GM19035 (cell line): ENCODE data around the gene CRHR2.

ENCODE experiments used
- ATAC-seq: cut with Tn5 transposase; IDR thresholded peaks from one replicate; pipeline ENCODE4 v1.9.1; 2021; ENCODE audit not compliant: unreplicated experiment

The CRHR2 gene

DNA sequence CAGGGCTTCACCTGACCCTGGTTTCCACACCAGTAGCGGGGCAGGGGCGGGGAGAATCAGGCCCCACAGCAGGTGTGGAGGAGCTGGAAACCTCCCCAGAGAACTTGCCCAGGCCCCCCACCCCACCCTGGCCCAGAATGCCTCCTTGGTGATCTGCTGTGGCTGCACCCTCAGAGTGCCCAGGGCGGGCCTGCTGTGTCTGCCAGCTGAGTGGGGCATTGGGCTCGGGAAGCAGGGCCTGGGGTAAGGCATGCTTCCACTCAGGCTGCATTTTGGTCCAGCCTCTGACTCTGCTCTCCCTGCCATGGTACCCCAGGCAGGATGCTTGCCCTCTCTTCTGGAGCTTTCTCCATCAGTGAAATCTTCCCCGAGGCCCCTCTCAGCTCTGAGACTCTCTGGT, 1.1 kb upstream of the CRHR2 start:
- no peak for ATAC-seq

DNA sequence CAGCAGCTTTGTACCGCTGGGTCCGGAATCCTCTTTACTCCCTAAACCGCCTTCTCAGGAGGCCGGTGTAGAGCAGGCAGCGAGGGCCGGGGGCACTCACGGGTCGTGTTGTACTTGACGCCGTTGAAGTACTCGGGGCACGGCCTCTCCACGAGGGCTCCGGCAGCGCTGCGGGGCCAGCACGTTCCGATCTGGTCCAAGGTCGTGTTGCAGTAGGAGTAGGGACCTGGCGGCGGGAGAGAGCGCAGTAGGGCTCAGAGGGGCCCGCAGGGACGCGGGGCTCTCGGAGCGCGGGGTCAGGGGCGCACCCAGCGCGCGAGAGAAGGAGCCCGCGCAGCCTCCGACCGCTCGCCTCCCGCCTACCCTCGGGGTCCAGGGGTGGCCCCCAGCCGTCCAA, 443 bp downstream of the CRHR2 start:
- no peak for ATAC-seq

DNA sequence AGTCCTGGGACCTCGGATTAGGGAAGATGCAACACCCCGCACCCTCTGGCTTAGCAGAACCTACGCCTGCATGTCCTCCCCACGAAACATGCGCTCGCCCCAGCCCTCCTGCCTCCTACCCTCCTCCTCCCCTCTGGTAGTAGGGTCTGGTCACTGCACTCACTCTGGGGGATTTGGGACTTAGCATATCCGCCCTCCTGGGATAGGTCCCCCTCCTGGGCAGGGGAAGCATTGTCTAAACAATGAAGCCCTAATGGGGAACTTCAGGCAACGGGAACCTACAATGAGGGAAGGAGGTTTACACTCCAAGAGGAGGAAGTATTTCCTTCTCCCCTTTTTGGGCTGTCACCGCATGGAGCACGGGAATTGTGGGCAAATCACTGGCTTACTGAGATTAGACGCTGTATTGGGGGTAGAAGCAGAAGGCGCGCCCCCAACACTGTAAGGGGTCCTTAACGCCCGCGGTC, 892 bp downstream of the CRHR2 start:
- no peak for ATAC-seq

DNA sequence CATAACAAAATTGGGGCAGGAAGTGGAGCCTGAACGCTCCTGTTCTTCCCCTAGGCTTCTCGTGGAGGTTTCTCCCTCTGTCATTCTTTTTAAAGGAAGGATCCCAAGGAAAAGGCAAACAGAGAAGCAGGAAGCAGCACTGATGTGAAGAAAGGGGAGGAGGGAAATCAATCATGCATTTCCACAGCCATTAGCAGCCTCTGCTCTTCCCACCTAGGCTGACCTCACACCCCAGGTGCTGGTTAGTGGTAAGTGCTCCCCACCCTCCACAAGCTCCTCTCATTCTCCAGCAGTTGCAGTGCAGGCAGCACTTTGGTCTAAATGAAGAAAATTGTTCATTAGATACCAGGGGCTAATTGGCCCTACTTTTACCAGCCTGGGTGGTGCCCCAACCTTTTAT, 2.6 kb downstream of the CRHR2 start:
- no peak for ATAC-seq

DNA sequence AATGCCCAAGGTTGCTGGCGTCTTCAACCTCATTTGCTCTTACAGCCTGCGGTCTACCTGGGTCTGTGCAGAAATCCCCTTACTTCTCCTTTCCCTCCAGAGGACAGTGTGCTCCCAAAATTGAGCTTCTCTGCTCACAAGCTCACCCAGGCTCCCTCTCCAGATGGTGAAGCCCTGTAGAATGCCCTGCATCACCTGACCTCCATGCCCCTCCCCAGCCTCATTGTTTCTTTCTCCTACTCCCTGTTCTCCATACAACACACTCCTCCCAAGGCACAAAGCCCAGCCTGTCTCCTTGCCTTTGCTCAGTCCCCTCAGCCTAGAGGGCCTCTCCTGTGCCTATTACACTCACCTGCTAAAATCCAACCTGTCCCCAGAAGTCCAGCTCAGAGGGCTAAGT, 3.5 kb downstream of the CRHR2 start:
- ATAC-seq: no peak

DNA sequence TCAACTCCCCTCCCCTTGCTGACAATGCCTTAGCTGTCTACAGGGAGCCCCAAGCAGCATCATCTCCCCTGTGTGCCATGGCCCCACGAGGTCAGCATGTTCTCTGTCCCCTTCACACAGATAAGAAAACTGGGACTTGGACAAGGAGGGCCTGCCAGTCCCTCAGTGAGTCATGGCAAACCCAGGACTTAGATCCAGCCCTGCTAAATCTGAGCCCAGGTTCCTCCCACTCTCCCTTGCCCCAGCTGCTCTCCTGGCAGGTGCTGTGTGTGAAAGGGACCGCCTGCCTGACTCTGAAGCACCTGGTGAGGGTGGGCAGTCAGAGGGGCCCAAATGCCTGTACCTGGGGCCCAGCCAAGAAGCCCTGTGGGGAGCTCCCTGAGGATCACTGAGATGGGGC, 7.4 kb downstream of the CRHR2 start:
- ATAC-seq: no peak

DNA sequence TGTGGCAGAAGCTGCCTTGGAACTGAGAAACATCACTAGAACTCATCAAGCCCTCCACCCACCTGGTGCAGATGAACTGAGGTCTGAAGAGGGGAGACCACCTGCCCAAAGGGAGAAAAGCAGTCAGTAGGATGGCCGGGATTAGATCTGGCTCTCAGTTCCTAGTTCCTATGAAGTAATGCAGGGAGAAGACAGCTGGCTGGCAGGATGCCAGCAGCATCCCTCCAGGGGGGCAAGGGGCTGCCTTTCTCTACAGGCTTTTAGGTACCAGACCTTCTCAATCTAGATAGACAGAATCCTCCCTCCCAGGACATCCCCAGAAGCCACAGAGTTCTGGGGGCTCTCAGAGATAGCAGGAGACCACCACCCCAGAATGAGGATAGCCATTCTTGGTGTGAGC, 7.8 kb downstream of the CRHR2 start:
- ATAC-seq: no peak

DNA sequence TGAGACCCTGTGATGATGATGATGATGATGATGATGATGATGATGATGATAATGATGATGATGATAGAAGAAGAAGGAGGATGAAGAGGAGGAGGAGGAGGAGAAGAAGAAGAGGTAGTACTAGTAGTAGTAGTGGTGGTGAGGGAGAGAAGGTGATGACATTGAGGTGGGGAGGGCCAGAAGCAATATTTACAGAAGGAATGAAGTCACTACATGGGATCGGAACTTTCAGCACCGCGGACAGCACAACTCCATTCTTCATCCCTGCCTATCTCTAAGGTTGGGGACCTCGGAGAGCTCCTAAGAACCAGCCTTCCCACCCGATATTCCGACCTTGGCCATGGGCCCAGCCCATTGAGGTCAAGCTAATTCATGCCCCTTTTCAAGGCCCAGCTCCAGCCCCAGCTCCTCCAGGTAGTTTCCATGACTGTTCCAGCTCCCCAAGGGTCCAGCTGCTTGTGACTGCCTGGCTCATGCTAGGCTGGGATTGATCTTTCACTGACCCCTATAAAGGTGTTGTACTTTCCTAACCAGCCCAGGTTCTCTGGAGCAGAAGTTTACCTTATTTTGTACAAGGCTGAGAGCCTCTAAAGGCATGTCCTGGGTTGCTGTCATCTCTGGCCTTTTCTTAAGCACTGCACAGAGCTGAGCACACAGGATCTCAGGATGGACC, 10.3 kb downstream of the CRHR2 start:
- no peak for ATAC-seq

DNA sequence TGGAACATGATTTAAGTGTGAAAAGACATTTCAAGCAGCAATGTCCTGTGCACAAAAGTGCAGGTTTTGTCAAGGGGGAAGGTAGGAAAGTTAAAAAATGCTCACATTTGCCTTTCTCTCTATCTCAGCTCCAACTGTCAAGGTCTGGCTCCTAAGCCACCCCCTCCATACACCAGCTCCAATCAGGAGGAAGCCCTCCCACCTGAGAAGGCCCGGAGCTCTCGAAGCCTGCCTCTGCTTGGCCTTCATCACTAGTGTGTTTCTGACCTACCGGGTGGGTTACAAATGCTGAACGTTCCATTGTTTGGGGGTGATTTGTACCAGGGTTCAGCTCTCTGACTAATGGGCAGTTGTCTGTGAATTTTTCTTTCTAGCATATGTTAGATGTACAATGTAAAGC, 14.2 kb downstream of the CRHR2 start:
- no peak for ATAC-seq

DNA sequence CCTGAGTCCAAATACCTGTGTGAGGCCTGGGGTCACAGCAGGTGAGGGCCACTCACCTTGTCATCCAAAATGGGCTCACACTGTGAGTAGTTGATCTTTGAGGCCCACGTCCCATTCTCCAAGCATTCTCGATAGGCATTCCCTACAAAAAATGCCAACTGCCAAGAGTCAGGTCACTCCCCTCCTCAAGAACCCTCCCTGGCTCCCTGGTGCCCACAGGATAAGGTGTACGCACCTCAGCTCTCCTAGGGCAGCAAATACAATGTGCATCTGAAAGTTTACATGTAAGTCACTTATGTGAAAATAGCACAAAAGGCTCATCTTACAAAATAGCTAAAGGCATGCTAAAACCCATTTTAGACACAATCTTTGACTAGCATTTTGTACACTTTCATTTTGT, 15.1 kb downstream of the CRHR2 start:
- no peak for ATAC-seq

DNA sequence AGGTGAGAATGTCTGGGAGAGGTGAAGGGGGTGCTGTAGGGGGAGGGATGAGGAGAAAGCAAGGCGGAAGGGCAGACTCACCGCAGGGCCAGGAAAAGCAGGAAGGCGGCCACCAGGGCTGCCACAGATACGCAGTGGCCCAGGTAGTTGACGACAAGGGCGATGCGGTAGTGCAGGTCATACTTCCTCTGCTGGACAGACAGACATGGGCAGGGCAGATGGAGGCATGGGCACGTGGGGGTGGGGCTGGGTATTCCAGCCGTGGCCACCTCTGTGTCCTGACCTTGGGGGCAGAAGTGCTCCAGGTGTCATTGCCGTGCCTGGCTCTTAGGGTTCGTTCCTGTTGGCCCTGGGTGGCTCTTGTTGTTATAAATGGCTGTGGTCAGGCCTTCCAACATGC, 16.8 kb downstream of the CRHR2 start:
- ATAC-seq: no peak

DNA sequence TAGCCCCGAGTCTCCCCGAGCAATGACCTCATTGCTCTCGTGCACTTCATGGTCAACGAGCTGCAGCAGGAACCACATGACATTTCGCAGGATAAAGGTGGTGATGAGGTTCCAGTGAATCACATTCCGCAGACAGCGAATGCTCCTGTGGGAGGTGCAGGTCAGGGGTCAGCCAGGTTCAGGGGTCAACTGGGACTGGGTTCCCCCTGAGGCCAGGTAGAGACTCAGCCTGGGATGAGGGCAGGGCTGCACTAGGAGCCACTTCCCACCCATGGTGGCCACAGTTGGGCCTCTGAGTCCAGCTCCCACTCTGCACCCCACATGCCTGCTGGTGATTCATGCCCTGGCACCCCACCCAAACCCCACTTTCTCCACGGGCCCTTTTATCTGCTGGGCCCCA, 17.2 kb downstream of the CRHR2 start:
- no peak for ATAC-seq

DNA sequence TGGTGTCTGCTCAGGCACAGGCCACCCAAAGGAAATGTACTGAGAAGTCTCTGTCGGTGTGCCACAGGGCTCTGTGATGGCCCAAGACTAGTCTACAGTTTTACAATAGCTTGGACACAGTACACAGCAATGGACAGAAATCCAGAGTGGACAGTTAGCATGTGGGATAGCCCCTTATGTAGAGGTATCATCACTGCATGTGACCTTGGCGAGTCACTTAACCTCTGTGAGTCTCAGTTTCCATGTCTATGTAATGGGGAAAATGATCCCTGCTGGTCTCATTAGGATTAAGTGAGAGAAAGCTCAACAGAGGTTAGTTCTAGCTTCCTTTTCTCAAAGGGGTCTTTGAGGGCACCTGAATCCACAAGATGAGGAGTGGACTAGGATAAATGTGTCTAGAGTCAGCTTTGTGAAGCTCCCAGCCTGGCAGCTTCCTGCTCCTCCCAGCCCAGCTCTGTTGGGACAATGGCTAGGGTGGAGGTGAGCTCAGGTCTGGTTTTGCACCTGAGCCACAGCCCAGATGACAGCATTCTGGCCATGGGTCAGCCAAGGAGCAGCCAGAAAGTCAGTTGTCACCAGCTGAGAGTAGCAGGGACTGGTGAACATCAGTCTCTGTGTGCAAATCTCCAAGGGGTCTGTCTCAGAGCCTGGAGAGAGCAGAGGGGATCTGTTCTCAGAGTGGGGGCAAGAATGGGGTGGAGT, 17.9 kb downstream of the CRHR2 start:
- ATAC-seq: no peak

DNA sequence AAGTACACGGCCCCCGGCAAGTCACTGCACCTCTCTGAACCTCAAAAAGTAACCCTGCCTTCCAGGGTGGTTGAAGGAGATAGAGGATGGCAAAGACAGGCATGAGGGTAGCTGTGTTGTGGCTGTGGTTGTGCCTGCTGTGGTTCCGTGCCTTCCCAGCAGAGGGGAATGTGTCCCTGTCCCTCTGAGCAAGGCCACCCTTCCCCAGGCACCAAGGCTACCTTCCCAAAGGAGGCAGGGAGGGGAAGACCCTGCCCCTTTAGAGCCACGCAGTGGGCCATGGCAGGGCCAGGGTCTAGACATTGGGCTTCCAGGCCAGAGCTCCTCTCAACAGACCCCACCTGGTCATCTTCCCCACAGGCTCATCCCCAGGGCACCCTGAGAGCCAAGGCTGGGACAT, 18.8 kb downstream of the CRHR2 start:
- no peak for ATAC-seq

DNA sequence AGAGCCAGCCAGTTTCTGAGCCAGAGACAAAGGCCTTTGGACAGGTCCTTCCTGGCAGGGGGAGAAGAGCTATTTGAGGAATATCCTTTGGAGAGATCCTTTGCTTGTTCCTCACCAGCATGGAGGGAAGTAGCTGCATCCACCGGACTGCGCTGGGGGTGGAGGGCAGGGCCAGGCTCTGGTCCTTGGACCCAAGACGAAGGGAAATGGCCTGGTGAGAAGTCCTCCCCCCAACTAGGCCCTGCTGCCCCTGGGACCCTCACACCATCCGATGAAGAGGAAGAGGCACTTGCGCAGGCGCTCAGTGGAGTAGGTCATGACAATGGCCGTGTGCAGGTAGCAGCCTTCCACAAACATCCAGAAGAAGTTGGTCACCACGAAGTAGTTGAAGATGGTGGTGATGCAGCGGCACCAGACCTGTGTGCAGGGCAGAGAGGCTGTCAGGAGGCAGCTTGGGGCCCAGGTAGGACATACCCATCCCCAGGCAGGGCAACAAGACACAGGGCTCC, 19.8 kb downstream of the CRHR2 start:
- ATAC-seq: no peak

DNA sequence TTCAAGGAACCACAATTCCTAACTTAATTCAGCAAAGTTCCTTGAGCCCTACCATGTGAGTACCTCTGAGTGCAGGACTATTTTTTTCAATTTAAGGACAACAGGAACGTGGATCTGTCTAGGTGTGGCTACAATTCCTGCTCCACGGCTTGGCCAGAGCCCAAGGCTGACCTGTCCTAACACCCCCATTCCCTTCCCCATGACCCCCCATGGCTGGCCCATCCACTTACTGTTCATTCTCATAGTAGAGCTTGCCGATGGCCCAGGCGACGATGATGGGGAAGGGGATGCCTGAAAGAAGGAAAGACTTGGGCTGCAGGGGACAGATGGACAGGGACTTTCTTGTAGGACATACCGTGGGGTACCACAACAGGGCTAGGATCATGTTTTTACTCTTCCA, 20.3 kb downstream of the CRHR2 start:
- ATAC-seq: no peak

DNA sequence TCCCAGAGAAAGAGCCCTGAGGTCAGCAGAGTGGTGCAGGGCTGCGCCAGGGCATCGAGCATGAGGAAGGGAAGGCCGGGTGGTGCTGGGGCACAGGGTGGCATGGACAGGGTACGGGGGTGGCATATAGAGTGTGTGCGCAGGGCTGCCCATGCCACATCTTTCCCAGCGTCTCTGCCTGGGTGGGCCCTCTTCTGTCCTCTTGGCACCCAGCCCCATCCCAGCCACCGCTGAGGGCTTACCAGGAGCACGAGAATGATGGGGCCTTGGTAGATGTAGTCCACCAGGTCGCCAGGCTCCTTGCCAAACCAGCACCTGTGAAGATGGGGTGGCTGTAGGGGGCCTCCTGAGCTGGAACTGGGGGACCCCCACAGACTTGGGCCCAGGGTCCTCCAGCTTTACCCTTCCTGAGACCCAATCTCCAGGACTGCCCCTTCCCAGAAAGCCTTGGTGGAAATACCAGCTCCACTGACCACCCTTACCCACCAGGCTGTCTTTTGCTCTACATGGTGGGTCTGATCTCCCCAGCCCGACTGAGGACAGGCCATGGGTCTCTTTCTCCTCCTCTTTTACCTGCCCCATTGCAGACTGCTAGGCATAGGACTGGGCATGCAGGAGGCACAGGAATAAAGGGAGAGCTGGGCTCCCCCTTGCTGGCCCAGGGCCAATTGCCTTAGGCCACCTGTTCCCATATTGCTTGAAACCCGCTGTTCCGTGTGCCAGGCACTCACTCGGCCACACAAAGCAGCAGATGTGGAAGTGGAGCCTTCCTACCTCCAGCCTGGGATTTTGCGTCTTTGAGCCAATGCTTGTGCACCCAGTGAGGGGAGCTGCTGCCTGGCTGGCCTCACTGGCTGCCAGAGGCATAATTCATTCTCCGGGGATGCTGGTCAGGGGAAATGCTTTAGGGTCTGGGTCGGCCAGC, 21.7 kb downstream of the CRHR2 start:
- no peak for ATAC-seq

DNA sequence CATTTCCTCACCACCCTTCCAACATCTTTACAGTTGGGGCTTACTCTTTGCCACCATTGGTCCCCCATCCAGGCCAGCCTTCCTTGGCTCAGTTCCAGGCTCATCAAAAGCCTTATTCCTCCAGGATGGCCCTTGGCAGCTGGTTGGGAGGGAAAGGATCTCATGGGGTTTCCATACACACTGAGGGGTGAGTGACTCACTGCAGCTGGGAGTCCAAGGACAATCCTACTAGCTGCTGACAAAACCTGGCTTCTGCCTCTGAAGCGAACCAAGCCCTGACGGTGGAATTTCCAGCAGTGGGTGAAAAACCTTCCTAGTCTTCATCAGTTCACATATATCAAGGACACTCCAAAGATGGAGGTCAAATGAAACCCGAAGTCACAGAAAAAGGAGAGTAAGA, 22.9 kb downstream of the CRHR2 start:
- no peak for ATAC-seq

DNA sequence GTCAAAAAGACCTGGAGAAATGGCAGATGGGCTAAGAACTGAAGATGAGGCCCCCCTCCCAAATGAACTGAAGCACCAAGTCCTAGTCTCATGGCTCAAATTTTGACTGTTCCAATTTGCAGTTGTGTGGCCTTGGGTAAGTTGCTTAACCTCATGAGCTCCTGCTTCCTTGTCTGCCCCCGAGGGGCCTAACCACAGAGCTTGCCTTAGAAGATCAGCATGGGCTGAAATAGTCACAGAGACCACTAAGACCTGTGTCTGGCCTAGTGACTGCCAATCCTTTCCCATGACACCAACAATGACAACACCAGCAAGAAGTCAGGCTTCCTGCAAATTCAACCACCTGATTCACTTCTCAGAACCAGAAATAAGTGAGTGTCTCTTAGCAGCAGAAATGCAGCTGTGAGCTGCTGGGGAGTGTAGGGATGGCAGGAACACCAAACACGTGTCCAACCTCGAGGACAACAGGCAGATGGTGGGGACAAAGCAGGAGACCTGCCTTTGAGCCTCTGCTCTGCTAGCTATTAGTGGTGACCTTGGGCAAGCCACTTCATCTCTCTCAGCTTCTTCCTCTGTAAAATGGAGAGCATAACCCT, 23.7 kb downstream of the CRHR2 start:
- ATAC-seq: no peak

DNA sequence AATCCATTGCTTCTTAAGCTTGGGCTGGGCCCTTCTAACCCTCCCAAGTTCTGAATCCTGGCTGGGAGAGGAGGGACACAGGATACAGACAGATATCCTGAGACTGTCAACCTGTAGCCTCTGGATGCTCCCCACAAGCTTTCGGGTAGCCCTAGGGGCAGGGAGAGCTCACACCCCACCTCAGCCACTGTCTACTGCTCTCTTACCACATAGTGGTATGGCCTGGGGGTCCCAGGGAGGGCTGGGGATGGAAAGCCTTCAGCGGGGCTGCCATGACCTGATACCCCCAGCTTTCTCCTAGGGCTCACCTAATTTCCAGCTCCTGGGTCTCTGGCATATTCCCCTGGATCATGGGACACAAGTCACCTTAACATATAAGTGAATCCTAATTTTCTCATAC, 25.1 kb downstream of the CRHR2 start:
- ATAC-seq: no peak
